OCI-LY7 (cell line): ENCODE data around the gene CCRL2. TPM values are rescaled to one million over a fixed set of nuclear protein-coding genes. Genes with fewer than 3 reads are reported as not detected.

Experiments
- BruUV-seq: library from RNA; stranded (reverse); fragments of 400-500 nt; replicated peaks from 2 replicates; lab custom pipeline; 2021; lab: Mats Ljungman, UMichigan
- CTCF ChIA-PET: fragments of 300-600 bp; sonication (Branson Sonifier 250); formaldehyde crosslinking; loops from one replicate; lab custom pipeline; 2022; ENCODE audit warnings: antibody characterized with exemption; ENCODE audit not compliant: unreplicated experiment; lab: Charles Lee
- POLR2A ChIA-PET: fragments of 300-600 bp; sonication (Branson Sonifier 250); formaldehyde crosslinking; loops from one replicate; lab custom pipeline; 2022; ENCODE audit warnings: antibody characterized with exemption; lab: Charles Lee
- DNase-seq: peaks from one replicate; pipeline ENCODE4 v3.0.0-alpha.2; 2015; ENCODE audit warnings: low spot score
- H2AFZ ChIP-seq: fragments of 200-600 bp; sonication (generic), shearing (Covaris generic); 2 replicates; pipeline ENCODE4 v1.6.1; 2014; ENCODE audit warnings: mild to moderate bottlenecking, antibody characterized with exemption, low read length, moderate library complexity
- H3K27ac ChIP-seq: fragments of 200-600 bp; sonication (generic); 2 replicates; pipeline ENCODE4 v1.5.1; 2014; ENCODE audit warnings: mixed run types, low read depth, mild to moderate bottlenecking, moderate library complexity, low read length, inconsistent platforms; ENCODE audit not compliant: poor library complexity, severe bottlenecking
- H3K36me3 ChIP-seq: fragments of 200-600 bp; sonication (generic); 2 replicates; pipeline ENCODE4 v1.6.1; 2014; ENCODE audit warnings: mild to moderate bottlenecking, antibody characterized with exemption, low read length, moderate library complexity, mixed read lengths; ENCODE audit not compliant: insufficient read depth
- H3K4me1 ChIP-seq: fragments of 200-600 bp; sonication (generic); 2 replicates; pipeline ENCODE4 v1.5.1; 2014; ENCODE audit warnings: mild to moderate bottlenecking, low read length; ENCODE audit not compliant: insufficient read depth, poor library complexity, severe bottlenecking
- H3K4me2 ChIP-seq: fragments of 200-600 bp; sonication (generic); 2 replicates; pipeline ENCODE4 v1.6.1; 2014; ENCODE audit warnings: mild to moderate bottlenecking, low read length
- H3K4me3 ChIP-seq: fragments of 200-600 bp; sonication (generic); 2 replicates; pipeline ENCODE4 v1.5.1; 2014; ENCODE audit warnings: mild to moderate bottlenecking, low read depth, low read length; ENCODE audit not compliant: poor library complexity, severe bottlenecking
- H3K79me2 ChIP-seq: fragments of 200-600 bp; sonication (generic); 2 replicates; pipeline ENCODE4 v1.6.1; 2016; ENCODE audit warnings: low read depth, mild to moderate bottlenecking, low read length, moderate library complexity, mixed read lengths; ENCODE audit not compliant: insufficient read depth
- H3K9me2 ChIP-seq: fragments of 200-600 bp; sonication (generic); 2 replicates; pipeline ENCODE4 v1.6.1; 2016; ENCODE audit warnings: mild to moderate bottlenecking, low read length, mixed read lengths; ENCODE audit not compliant: insufficient read depth
- H3K9me3 ChIP-seq: fragments of 200-600 bp; sonication (generic); 2 replicates; pipeline ENCODE4 v1.6.1; 2014; ENCODE audit warnings: mild to moderate bottlenecking, mixed run types, low read length, mixed read lengths
- H4K20me1 ChIP-seq: fragments of 200-600 bp; sonication (generic); 2 replicates; pipeline ENCODE4 v1.6.1; 2014; ENCODE audit warnings: mild to moderate bottlenecking, antibody characterized with exemption, low read length, moderate library complexity, mixed read lengths; ENCODE audit not compliant: insufficient read depth
- EZH2phosphoT487 ChIP-seq: fragments of 200-600 bp; sonication (generic); IDR thresholded peaks from 2 replicates; pipeline ENCODE4 v1.6.1; 2018; ENCODE audit warnings: low read depth, borderline replicate concordance, mild to moderate bottlenecking, mixed run types, antibody characterized with exemption, low read length, moderate library complexity, mixed read lengths
- intact Hi-C: fragments of 100-400 bp; cut with micrococcal nuclease; formaldehyde crosslinking; loops from one replicate; pipeline ENCODE4 v1.10.0; 2022; ENCODE audit not compliant: unreplicated experiment
- total RNA-seq, 2 experiments: library from RNA; depleted of rRNA in 1 of 2; stranded (reverse); fragments of >200 nt in 1 of 2; shearing (Covaris generic) in 1 of 2; gene quantifications; 2 replicates each; pipeline ENCODE4 v1.2.3, GENCODE V29; 2014 to 2022
- TF ChIP-seq, protein P1 (sequence below): fragments of 200-600 bp; sonication (generic); conservative IDR thresholded peaks from 2 replicates; pipeline ENCODE4 v1.5.1; 2014; ENCODE audit warnings: mild to moderate bottlenecking, antibody characterized with exemption, low read length, moderate library complexity, mixed read lengths

Gene CCRL2
- total RNA-seq, 2 experiments from 2014 or later: 0.41 to 2.2 TPM

DNA sequence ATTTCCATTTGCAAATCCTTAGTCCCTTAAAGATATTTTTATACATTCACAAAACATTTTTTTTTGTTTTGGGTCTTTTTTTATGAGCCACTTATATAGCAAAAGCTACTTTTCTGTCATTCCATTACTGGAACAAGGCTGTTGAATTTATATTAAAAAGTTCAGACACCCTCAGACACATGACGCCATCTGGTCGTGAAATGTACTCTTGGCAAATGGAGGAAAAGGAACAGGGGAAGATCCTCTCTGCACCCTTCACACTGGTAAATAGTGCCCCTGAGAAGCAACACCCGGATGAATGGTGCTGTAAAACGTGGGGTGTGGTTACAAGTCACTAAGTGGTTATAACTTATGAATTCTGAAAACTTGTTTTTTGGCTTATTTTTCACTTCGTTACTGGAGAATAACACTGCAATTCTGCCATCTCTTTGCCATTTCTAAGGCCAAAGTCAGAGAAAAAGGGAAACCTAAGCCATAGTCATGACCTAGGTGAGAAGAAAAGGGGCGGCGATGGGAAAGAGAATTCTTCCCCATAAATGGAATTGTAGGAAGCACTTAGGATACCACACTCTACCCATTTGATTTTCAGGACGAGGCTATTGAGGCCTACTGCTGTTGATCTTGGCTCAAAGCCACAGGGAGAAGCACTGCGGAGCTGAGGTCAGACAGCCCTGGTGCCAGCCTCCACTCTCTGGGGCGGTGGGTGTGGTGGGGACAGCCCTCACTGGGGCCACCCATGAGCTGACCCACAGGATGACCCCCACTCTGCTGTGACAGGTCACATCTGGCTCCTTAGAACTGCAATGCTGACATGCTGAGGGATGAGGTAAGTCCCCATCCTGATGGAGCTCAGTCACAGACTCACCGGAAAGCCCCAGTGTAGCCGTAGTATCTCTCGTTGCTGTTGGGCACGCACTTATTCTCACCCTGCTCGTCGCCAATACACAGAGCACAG, 35.8 kb downstream of the CCRL2 start:
- no peak overlapping the region for H2AFZ ChIP-seq
- POLR2A ChIA-PET: interaction anchor here (0.6 to 0.8 kb wide), 2 partner anchors 18 to 32 kb away, joined by 3 read pairs; no protein-coding TSS in a partner anchor
- TF ChIP-seq, protein P1, sequence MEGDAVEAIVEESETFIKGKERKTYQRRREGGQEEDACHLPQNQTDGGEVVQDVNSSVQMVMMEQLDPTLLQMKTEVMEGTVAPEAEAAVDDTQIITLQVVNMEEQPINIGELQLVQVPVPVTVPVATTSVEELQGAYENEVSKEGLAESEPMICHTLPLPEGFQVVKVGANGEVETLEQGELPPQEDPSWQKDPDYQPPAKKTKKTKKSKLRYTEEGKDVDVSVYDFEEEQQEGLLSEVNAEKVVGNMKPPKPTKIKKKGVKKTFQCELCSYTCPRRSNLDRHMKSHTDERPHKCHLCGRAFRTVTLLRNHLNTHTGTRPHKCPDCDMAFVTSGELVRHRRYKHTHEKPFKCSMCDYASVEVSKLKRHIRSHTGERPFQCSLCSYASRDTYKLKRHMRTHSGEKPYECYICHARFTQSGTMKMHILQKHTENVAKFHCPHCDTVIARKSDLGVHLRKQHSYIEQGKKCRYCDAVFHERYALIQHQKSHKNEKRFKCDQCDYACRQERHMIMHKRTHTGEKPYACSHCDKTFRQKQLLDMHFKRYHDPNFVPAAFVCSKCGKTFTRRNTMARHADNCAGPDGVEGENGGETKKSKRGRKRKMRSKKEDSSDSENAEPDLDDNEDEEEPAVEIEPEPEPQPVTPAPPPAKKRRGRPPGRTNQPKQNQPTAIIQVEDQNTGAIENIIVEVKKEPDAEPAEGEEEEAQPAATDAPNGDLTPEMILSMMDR: no peak
- TF ChIP-seq EZH2phosphoT487: no peak
- no TSS peak for BruUV-seq
- no peak for DNase-seq
- no peaks in the 10 kb centered on the region for H3K36me3 ChIP-seq
- no peaks in the 10 kb centered on the region for H3K9me2 ChIP-seq
- no peaks in the 10 kb centered on the region for H3K79me2 ChIP-seq
- H3K4me2 ChIP-seq: no peak overlapping the region
- intact Hi-C loops: no loop called here
- no peak overlapping the region for H3K4me3 ChIP-seq
- H3K4me1 ChIP-seq: peaks cover 7% of the 10 kb centered on the region
- no peaks in the 10 kb centered on the region for H3K9me3 ChIP-seq
- CTCF ChIA-PET: no interaction called here
- H4K20me1 ChIP-seq: no peaks in the 10 kb centered on the region
- H3K27ac ChIP-seq: no peak overlapping the region

DNA sequence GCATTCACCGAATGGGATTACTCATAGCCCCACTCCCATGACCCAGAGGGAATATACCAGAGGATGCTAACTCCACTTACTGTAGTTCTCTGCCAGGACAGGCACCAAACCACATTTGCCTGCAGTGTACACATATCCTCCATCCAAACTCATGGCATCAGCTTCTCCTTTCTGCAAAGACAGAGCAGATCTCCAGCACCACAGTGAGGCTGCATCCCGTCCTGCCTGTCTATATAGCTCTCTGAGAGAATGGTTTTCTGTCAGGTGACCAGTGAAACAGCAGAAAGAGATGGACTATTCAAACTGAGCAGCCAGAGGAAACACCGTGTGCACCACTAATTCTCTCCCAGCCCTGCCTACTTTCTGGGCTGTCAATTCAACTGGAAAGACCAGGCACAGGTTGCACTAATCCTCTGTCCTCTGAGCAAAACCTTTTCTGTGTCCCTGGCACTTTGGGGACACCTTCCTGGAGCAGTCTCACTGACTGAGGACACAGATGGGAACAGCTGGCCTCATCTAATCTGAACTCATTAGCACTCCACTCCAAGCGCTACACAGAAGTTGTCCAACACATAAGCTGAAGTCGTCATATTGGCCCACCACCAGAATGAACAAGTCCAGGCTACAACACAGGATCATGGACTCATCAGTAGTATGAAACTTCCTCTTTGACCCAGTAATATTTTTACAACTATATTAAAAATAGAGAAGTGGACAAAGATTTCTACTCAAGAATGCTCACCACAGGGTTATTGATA, 40.3 kb downstream of the CCRL2 start:
- intact Hi-C loops: no loop called here
- Histone ChIP-seq H3K36me3 (no peaks in the 10 kb centered on the region), H3K9me3 (no peaks in the 10 kb centered on the region), H2AFZ (no peak overlapping the region), H3K9me2 (no peaks in the 10 kb centered on the region), H3K4me1 (no peaks in the 10 kb centered on the region), H3K4me2 (no peak overlapping the region), H4K20me1 (no peaks in the 10 kb centered on the region), H3K79me2 (no peaks in the 10 kb centered on the region), H3K27ac (no peak overlapping the region), H3K4me3 (no peak overlapping the region)
- CTCF ChIA-PET: no interaction called here
- POLR2A ChIA-PET: no interaction called here
- TF ChIP-seq EZH2phosphoT487: no peak
- TF ChIP-seq, protein P1: no peak
- no TSS peak for BruUV-seq
- no peak for DNase-seq
